IMR-90 (cell line): ENCODE data around the gene ZC3H14. TPM values are rescaled to one million over a fixed set of nuclear protein-coding genes. Genes with fewer than 3 reads are reported as not detected.

Experiments used
- ATAC-seq: fragments of 200-7000 bp; cut with Tn5 transposase; 2 replicates; pipeline ENCODE4 v1.9.1; 2020; ENCODE audit warnings: low read depth, mild to moderate bottlenecking, moderate library complexity
- BruUV-seq: library from RNA; stranded (reverse); fragments of 400-500 nt; replicated peaks from 2 replicates; lab custom pipeline; 2021; lab: Mats Ljungman, UMichigan
- CTCF ChIA-PET: fragments of 300-600 bp; formaldehyde crosslinking; extraction: SDS; loops from one replicate; lab custom pipeline; 2021; ENCODE audit warnings: antibody characterized with exemption; lab: Yijun Ruan, JAX
- POLR2A ChIA-PET: fragments of 300-600 bp; sonication (Branson Sonifier 250); formaldehyde crosslinking; loops from one replicate; lab custom pipeline; 2022; ENCODE audit warnings: antibody characterized with exemption; ENCODE audit not compliant: unreplicated experiment; lab: Charles Lee
- DNase-seq: peaks from one replicate; pipeline ENCODE4 v3.0.0; 2013
- H2AFZ ChIP-seq: replicated peaks from 2 replicates; pipeline ENCODE3; 2013; ENCODE audit warnings: low read length, mild to moderate bottlenecking; ENCODE audit not compliant: poor library complexity
- H2AK5ac ChIP-seq: 2 replicates; pipeline ENCODE4 v1.6.1; 2013; ENCODE audit warnings: low read depth, low read length, inconsistent platforms
- H2AK9ac ChIP-seq: replicated peaks from 2 replicates; pipeline ENCODE3; 2013; ENCODE audit warnings: mild to moderate bottlenecking, low read depth, low read length, moderate library complexity; ENCODE audit not compliant: poor library complexity
- H2BK120ac ChIP-seq: 2 replicates; pipeline ENCODE4 v1.6.1; 2013; ENCODE audit warnings: low read depth, low read length, inconsistent platforms
- H2BK15ac ChIP-seq: 3 replicates; pipeline ENCODE4 v1.6.1; 2013; ENCODE audit warnings: low read depth, low read length, inconsistent platforms
- H2BK20ac ChIP-seq: 2 replicates; pipeline ENCODE4 v1.6.1; 2013; ENCODE audit warnings: low read depth, mild to moderate bottlenecking, inconsistent platforms, low read length, moderate library complexity
- H2BK5ac ChIP-seq: 2 replicates; pipeline ENCODE4 v1.6.1; 2013; ENCODE audit warnings: mild to moderate bottlenecking, low read depth, low read length, inconsistent platforms; ENCODE audit not compliant: poor library complexity, severe bottlenecking
- H3K14ac ChIP-seq: replicated peaks from 2 replicates; pipeline ENCODE4 v1.6.1; 2013; ENCODE audit warnings: low read depth, low read length, inconsistent platforms
- H3K18ac ChIP-seq: 2 replicates; pipeline ENCODE4 v1.6.1; 2013; ENCODE audit warnings: low read depth, low read length, control low read depth
- H3K23ac ChIP-seq: 2 replicates; pipeline ENCODE4 v1.6.1; 2013; ENCODE audit warnings: low read depth, low read length, inconsistent platforms
- H3K27ac ChIP-seq: 2 replicates; pipeline ENCODE4 v1.5.1; 2013; ENCODE audit warnings: mild to moderate bottlenecking, control low read depth, low read length; ENCODE audit not compliant: insufficient read depth
- H3K27me3 ChIP-seq: 2 replicates; pipeline ENCODE4 v1.6.1; 2013; ENCODE audit warnings: low read length; ENCODE audit not compliant: control insufficient read depth, insufficient read depth
- H3K36me3 ChIP-seq: 2 replicates; pipeline ENCODE4 v1.6.1; 2013; ENCODE audit warnings: low read length, mixed read lengths; ENCODE audit not compliant: control insufficient read depth, insufficient read depth
- H3K4ac ChIP-seq: 2 replicates; pipeline ENCODE4 v1.6.1; 2013; ENCODE audit warnings: low read depth, low read length, inconsistent platforms
- H3K4me1 ChIP-seq: 2 replicates; pipeline ENCODE4 v1.6.1; 2013; ENCODE audit warnings: low read length, mixed read lengths; ENCODE audit not compliant: control insufficient read depth, insufficient read depth
- H3K4me2 ChIP-seq: 2 replicates; pipeline ENCODE4 v1.6.1; 2013; ENCODE audit warnings: low read depth, mild to moderate bottlenecking, control low read depth, low read length, moderate library complexity
- H3K4me3 ChIP-seq: 2 replicates; pipeline ENCODE4 v1.5.1; 2013; ENCODE audit warnings: low read depth, mild to moderate bottlenecking, control low read depth, low read length, moderate library complexity; ENCODE audit not compliant: insufficient read depth
- H3K56ac ChIP-seq: 2 replicates; pipeline ENCODE4 v1.6.1; 2013; ENCODE audit warnings: low read length, inconsistent platforms; ENCODE audit not compliant: insufficient read depth; ENCODE audit errors: extremely low read depth
- H3K79me1 ChIP-seq, 2 experiments: 2 replicates each; pipeline ENCODE4 v1.6.1; 2013; ENCODE audit warnings: low read length in 2 of 2, inconsistent platforms in 1 of 2, low read depth in 1 of 2
- H3K9ac ChIP-seq: 2 replicates; pipeline ENCODE4 v1.6.1; 2013; ENCODE audit warnings: low read depth, low read length, control low read depth
- H3K9me1 ChIP-seq: 2 replicates; pipeline ENCODE4 v1.6.1; 2013; ENCODE audit warnings: low read length, inconsistent platforms; ENCODE audit not compliant: insufficient read depth
- H3K9me3 ChIP-seq: 2 replicates; pipeline ENCODE4 v1.6.1; 2013; ENCODE audit warnings: low read length; ENCODE audit not compliant: control insufficient read depth, insufficient read depth
- H4K20me1 ChIP-seq: 2 replicates; pipeline ENCODE4 v1.6.1; 2013; ENCODE audit warnings: low read length, inconsistent platforms; ENCODE audit not compliant: insufficient read depth
- H4K5ac ChIP-seq: 2 replicates; pipeline ENCODE4 v1.6.1; 2013; ENCODE audit warnings: mild to moderate bottlenecking, low read depth, low read length, control low read depth
- H4K8ac ChIP-seq, 2 experiments: 2 replicates each; pipeline ENCODE4 v1.6.1; 2013; ENCODE audit warnings: low read depth in 2 of 2, low read length in 2 of 2, control low read depth in 1 of 2, inconsistent platforms in 1 of 2
- H4K91ac ChIP-seq: 2 replicates; pipeline ENCODE4 v1.6.1; 2013; ENCODE audit warnings: low read depth, low read length, inconsistent platforms; ENCODE audit not compliant: insufficient read depth
- BHLHE40 ChIP-seq: fragments of 150-350 bp; IDR thresholded peaks from 2 replicates; pipeline ENCODE4 v1.6.1; 2016; ENCODE audit warnings: mild to moderate bottlenecking, low read depth, low read length
- CTCF ChIP-seq: conservative IDR thresholded peaks from 2 replicates; pipeline ENCODE4 v1.5.1; 2012; ENCODE audit warnings: mild to moderate bottlenecking, low read depth, low read length, improper control_type of control experiment
- ELK1 ChIP-seq: fragments of 150-350 bp; IDR thresholded peaks from 2 replicates; pipeline ENCODE4 v1.6.1; 2016; ENCODE audit warnings: low read depth, mild to moderate bottlenecking, low read length, moderate library complexity, borderline replicate concordance
- FOS ChIP-seq: fragments of 150-350 bp; IDR thresholded peaks from 2 replicates; pipeline ENCODE4 v1.6.1; 2016; ENCODE audit warnings: low read depth, low read length
- MAFK ChIP-seq: IDR thresholded peaks from 2 replicates; pipeline ENCODE4 v1.6.1; 2012; ENCODE audit warnings: low read depth, low read length, improper control_type of control experiment
- MAZ ChIP-seq: IDR thresholded peaks from 2 replicates; pipeline ENCODE4 v1.6.1; 2012; ENCODE audit warnings: low read depth, mild to moderate bottlenecking, low read length, improper control_type of control experiment, moderate library complexity, borderline replicate concordance
- MXI1 ChIP-seq: IDR thresholded peaks from 2 replicates; pipeline ENCODE4 v1.6.1; 2012; ENCODE audit warnings: low read depth, mild to moderate bottlenecking, low read length, moderate library complexity, borderline replicate concordance
- NFE2L2 ChIP-seq: fragments of 150-350 bp; IDR thresholded peaks from 2 replicates; pipeline ENCODE4 v1.6.1; 2016; ENCODE audit warnings: low read depth, mild to moderate bottlenecking, low read length
- RCOR1 ChIP-seq: IDR thresholded peaks from 2 replicates; pipeline ENCODE4 v1.6.1; 2012; ENCODE audit warnings: mild to moderate bottlenecking, low read length, improper control_type of control experiment; ENCODE audit not compliant: insufficient replicate concordance
- WGBS, 2 experiments: methylation state at CpG; one replicate each; pipeline versions ENCODE4 v1.1.5 to v1.1.7; 2013; ENCODE audit warnings: missing lambda C conversion rate in 2 of 2; ENCODE audit not compliant: insufficient read length in 1 of 2; ENCODE audit errors: extremely low coverage in 2 of 2; 5-methylcytosine and 5-hydroxymethylcytosine counted together
- dilution Hi-C: fragments of 300-500 bp; cut with HindIII; formaldehyde crosslinking; loops from one replicate; pipeline ENCODE4 v1.14.3; 2018; ENCODE audit warnings: low sequenced_read_pairs; ENCODE audit not compliant: unreplicated experiment
- in situ Hi-C: fragments of 300-500 bp; cut with MboI; formaldehyde crosslinking; loops from 3 replicates; pipeline ENCODE4 v1.14.3; 2019; ENCODE audit warnings: low sequenced_read_pairs, inconsistent platforms, mixed read lengths
- intact Hi-C: fragments of 100-400 bp; cut with micrococcal nuclease; formaldehyde crosslinking; loops from 2 replicates; pipeline ENCODE4 v1.10.0; 2022
- polyA plus RNA-seq, 3 experiments: library from polyadenylated mRNA; depleted of rRNA; stranded (reverse); fragments of >200 nt; gene quantifications; 2 replicates each; pipeline ENCODE4 v1.2.3, GENCODE V29; 2012; ENCODE audit warnings: low replicate concordance in 1 of 3
- total RNA-seq: library from RNA; depleted of rRNA; stranded (reverse); fragments of >200 nt; gene quantifications from 2 replicates; pipeline ENCODE4 v1.2.3, GENCODE V29; 2012

The ZC3H14 gene
- total and polyA plus RNA-seq, 2 of the 4 experiments (the other 2 are of a cell fraction), result 72.5 to 111 TPM

- Histone ChIP-seq H2BK15ac (no peak overlapping the region), H3K27ac (no peak overlapping the region), H3K36me3 (peaks cover 15% of the 10 kb centered on the region), H3K4ac (no peak overlapping the region), H3K9me1 (0 out of 2 replicates have a peak, but pooled peaks cover 3% of the 10 kb centered on the region), H3K56ac (no peak overlapping the region), H3K9ac (no peak overlapping the region), H2AK9ac (no peak overlapping the region), H3K9me3 (no peaks in the 10 kb centered on the region), H3K4me3 (no peak overlapping the region), H2BK20ac (no peak overlapping the region), H2AK5ac (no peak overlapping the region), H3K27me3 (no peaks in the 10 kb centered on the region), H3K79me1 (peaks cover 14 to 38% of the 10 kb centered on the region in 2 experiments), H3K4me2 (no peak overlapping the region), H3K4me1 (peaks cover 4% of the 10 kb centered on the region; the same call in 1 of the 2 replicates), H3K23ac (no peak overlapping the region), H4K91ac (no peak overlapping the region), H2AFZ (no peak overlapping the region), H2BK120ac (no peak overlapping the region), H4K20me1 (peaks cover 15% of the 10 kb centered on the region), H3K14ac (no peak overlapping the region), H3K18ac (no peak overlapping the region), H4K5ac (no peak overlapping the region), H2BK5ac (no peak overlapping the region), H4K8ac (no peak overlapping the region)
- WGBS, 2 experiments, result no CpG with 5 or more reads among the region's 5 CpGs
- ATAC-seq, result no peak
- BruUV-seq, result no TSS peak
- in situ Hi-C loops, result no loop called here
- dilution Hi-C loops, result no loop called here
- POLR2A ChIA-PET, result interaction anchor here (0.7 kb wide), 1 partner anchor 348 kb away, joined by 3 read pairs; no protein-coding TSS in a partner anchor
- intact Hi-C loops, result no loop called here
- TF ChIP-seq MAZ, result no peak
- TF ChIP-seq RCOR1, result no peak
- no peak for TF ChIP-seq MXI1
- no peak for TF ChIP-seq CTCF
- TF ChIP-seq MAFK, result no peak
- TF ChIP-seq ELK1, result no peak
- no peak for TF ChIP-seq NFE2L2
- TF ChIP-seq FOS, result no peak
- no peak for TF ChIP-seq BHLHE40
- CTCF ChIA-PET, result no interaction called here
- no peak for DNase-seq
Observed at GRCh38 chr14:88565427-88565826, 2.6 kb downstream of the ZC3H14 start.
